K562 (cell line): Measurements from ENCODE around the gene FLII. TPM values are rescaled to one million over a fixed set of nuclear protein-coding genes. Genes with fewer than 3 reads are reported as not detected.
"Not testable (repeated sequence)": the region's sequence is repeated elsewhere in the genome, so short reads cannot be mapped to it uniquely, and the experiment has no call there.

Experiments
- ATAC-seq: fragments of 200-7000 bp; cut with Tn5 transposase; 3 replicates; pipeline ENCODE4 v1.9.1; 2020; ENCODE audit warnings: moderate library complexity
- BruUV-seq: library from RNA; stranded (reverse); fragments of 400-500 nt; replicated peaks from 2 replicates; lab custom pipeline; 2021; lab: Mats Ljungman, UMichigan
- CTCF ChIA-PET: fragments of 300-600 bp; formaldehyde crosslinking; extraction: SDS; loops from one replicate; lab custom pipeline; 2021; ENCODE audit warnings: low intra/inter-chr PET ratio; lab: Yijun Ruan, JAX
- POLR2A ChIA-PET: fragments of 300-600, 350-650 bp; sonication (Branson Sonifier 250); formaldehyde crosslinking; extraction: SDS; loops from one replicate; lab custom pipeline; 2021; ENCODE audit warnings: antibody characterized with exemption, inconsistent platforms; lab: Yijun Ruan, JAX
- DNase-seq, 4 experiments: peaks; one replicate each; pipeline versions ENCODE4 v3.0.0 to v3.0.0-alpha.2; 2011 to 2018; ENCODE audit warnings: low spot score in 3 of 4, mixed read lengths in 3 of 4; ENCODE audit errors: extremely low read depth in 1 of 4
- FAIRE-seq: peaks from 2 replicates; lab custom pipeline; 2011; peaks lifted over from hg19 to GRCh38; lab: Jason Lieb, UNC
- H2AFZ ChIP-seq: 2 replicates; pipeline ENCODE4 v1.6.0; 2011; ENCODE audit warnings: low read depth, low read length, control low read depth, inconsistent platforms
- H3K27ac ChIP-seq: fragments of 200-600 bp; 3 replicates; pipeline ENCODE4 v1.8.0; 2011; ENCODE audit warnings: low read depth, mild to moderate bottlenecking, control low read depth, inconsistent platforms, low read length, moderate library complexity, mixed read lengths; ENCODE audit errors: extremely low read depth
- H3K27me3 ChIP-seq, 2 experiments: fragments of 300-600 bp in 1 of 2; 2 replicates in 1 of 2; 3 replicates in 1 of 2; pipeline versions ENCODE4 v1.6.0 to v1.8.0; 2011; ENCODE audit warnings: inconsistent platforms in 2 of 2, low read length in 2 of 2, mild to moderate bottlenecking in 1 of 2, mixed read lengths in 1 of 2, moderate library complexity in 1 of 2; ENCODE audit not compliant: control insufficient read depth in 2 of 2, insufficient read depth in 2 of 2
- H3K36me3 ChIP-seq: fragments of 300-600 bp; 3 replicates; pipeline ENCODE4 v1.8.0; 2011; ENCODE audit warnings: mild to moderate bottlenecking, low read length, inconsistent platforms; ENCODE audit not compliant: control insufficient read depth, insufficient read depth
- H3K4me1 ChIP-seq, 2 experiments: fragments of 200-600 bp in 1 of 2; replicated peaks in 1 of 2; 2 replicates in 1 of 2; 3 replicates in 1 of 2; pipeline versions ENCODE4 v1.5.1 to v1.8.0; 2011; ENCODE audit warnings: inconsistent platforms in 2 of 2, low read length in 2 of 2, mild to moderate bottlenecking in 1 of 2, mixed read lengths in 1 of 2, moderate library complexity in 1 of 2; ENCODE audit not compliant: control insufficient read depth in 2 of 2, insufficient read depth in 2 of 2
- H3K4me2 ChIP-seq: 2 replicates; pipeline ENCODE4 v1.6.1; 2011; ENCODE audit warnings: low read length, control low read depth, inconsistent platforms, mixed read lengths; ENCODE audit not compliant: insufficient read depth
- H3K4me3 ChIP-seq: fragments of 200-600 bp; sonication (generic), shearing (Covaris generic); 2 replicates; pipeline ENCODE4 v1.5.1; 2016; ENCODE audit warnings: control low read depth, inconsistent platforms
- H3K79me2 ChIP-seq: fragments of 200-600 bp; 3 replicates; pipeline ENCODE4 v1.8.0; 2011; ENCODE audit warnings: low read length, inconsistent platforms; ENCODE audit not compliant: control insufficient read depth, insufficient read depth
- H3K9ac ChIP-seq, 2 experiments: 2 replicates each; pipeline versions ENCODE4 v1.6.0 to v1.6.1; 2011; ENCODE audit warnings: low read depth in 2 of 2, low read length in 2 of 2, control low read depth in 1 of 2, inconsistent platforms in 1 of 2, mild to moderate bottlenecking in 1 of 2, mixed read lengths in 1 of 2; ENCODE audit not compliant: insufficient read depth in 1 of 2
- H3K9me1 ChIP-seq: one replicate; pipeline ENCODE4 v1.6.0; 2011; ENCODE audit warnings: inconsistent platforms, mild to moderate bottlenecking, low read length, moderate library complexity; ENCODE audit not compliant: control insufficient read depth, insufficient read depth
- H3K9me3 ChIP-seq: replicated peaks from 2 replicates; pipeline ENCODE4 v1.5.1; 2011; ENCODE audit warnings: low read depth, low read length, inconsistent platforms; ENCODE audit not compliant: control insufficient read depth, insufficient read depth
- H4K20me1 ChIP-seq: replicated peaks from 2 replicates; pipeline ENCODE4 v1.6.1; 2011; ENCODE audit warnings: low read length, inconsistent platforms, mixed read lengths; ENCODE audit not compliant: control insufficient read depth, insufficient read depth
- ZHX1 ChIP-seq: fragments of 150-350 bp; conservative IDR thresholded peaks from 2 replicates; pipeline ENCODE4 v1.6.1; 2014; ENCODE audit warnings: low read length
- ZNF75A ChIP-seq: fragments of 450-650 bp; formaldehyde crosslinking; IDR thresholded peaks from 2 replicates; pipeline ENCODE4 v1.4.0; 2020; ENCODE audit warnings: mild to moderate bottlenecking
- WGBS: fragments of 100-300 bp; shearing (Covaris generic); methylation state at CpG from one replicate; pipeline ENCODE4 v1.1.6; 2016; ENCODE audit warnings: low coverage, mixed read lengths; ENCODE audit not compliant: insufficient coverage; ENCODE audit errors: missing lambda C conversion rate; 5-methylcytosine and 5-hydroxymethylcytosine counted together
- in situ Hi-C: fragments of 300-500 bp; cut with MboI; formaldehyde crosslinking; loops from 4 replicates; pipeline ENCODE4 v1.15.0; 2018; ENCODE audit warnings: inconsistent platforms, mixed read lengths
- intact Hi-C: fragments of 100-400 bp; cut with micrococcal nuclease; formaldehyde crosslinking; loops from 2 replicates; pipeline ENCODE4 v1.14.2; 2022
- polyA plus RNA-seq, 8 experiments: library from polyadenylated mRNA; depleted of rRNA in 4 of 8; stranded (reverse) in 5 of 8; unstranded in 3 of 8; fragments of >200 nt; fragmentation: Nextera tagmentation in 2 of 8; fragmentation: Illumina TruSeq in 1 of 8; extraction: Ambion mirVana in 2 of 8; extraction: Trizol in 1 of 8; gene quantifications; 2 replicates each; pipeline versions ENCODE4 v1.2.1 to v1.2.3, GENCODE V29; 2011 to 2014; ENCODE audit warnings: inconsistent platforms in 1 of 8, missing spikeins in 1 of 8
- total RNA-seq, 7 experiments: library from RNA; depleted of rRNA in 6 of 7; stranded (reverse); fragments of >200 nt in 6 of 7; fragmentation: Illumina TruSeq in 2 of 7; extraction: Trizol in 2 of 7; gene quantifications; 2 replicates each; pipeline versions ENCODE4 v1.2.1 to v1.2.3, GENCODE V29; 2011 to 2021; ENCODE audit warnings: low replicate concordance in 1 of 7

Gene FLII
- total and polyA plus RNA-seq, 9 of the 15 experiments (the other 6 are each of a cell fraction or from before 2014, with no cell fraction given): 11.7 to 126 (median 82.5) TPM

GRCh38 chr17:18258356-18259038 lies at the start of gene FLII (continued):
- TF ChIP-seq ZHX1 (no peak), ZNF75A (CRISPR knock-in tag) (no peak)

- H3K4me1 ChIP-seq, H3K9ac ChIP-seq, ATAC-seq, H3K4me2 ChIP-seq, H3K27ac ChIP-seq, in situ Hi-C loops, H4K20me1 ChIP-seq, H3K4me3 ChIP-seq, H3K9me1 ChIP-seq, DNase-seq, H3K27me3 ChIP-seq, H2AFZ ChIP-seq, intact Hi-C loops, POLR2A ChIA-PET, BruUV-seq, H3K9me3 ChIP-seq, H3K79me2 ChIP-seq, CTCF ChIA-PET: not testable (repeated sequence)
- peak; percentile 70 for FAIRE-seq
- 52% methylated on average over 12 of the region's 13 CpGs for WGBS
- peaks cover 72% of the 10 kb centered on the region for H3K36me3 ChIP-seq
Measured at GRCh38 chr17:18303206-18303605, 44.7 kb upstream of the FLII start.
